ENCODE results near the gene PTPRT.

Gene PTPRT

GRCh38 chr20:43123180-43123579 lies 66.5 kb downstream of the PTPRT start:
- DNase-seq (ENCODE audit: low read depth in 2 of 2, low spot score in 1 of 2), result no peak

- no peak for DNase-seq (ENCODE audit: low read depth in 2 of 2, low spot score in 1 of 2)
Observed at GRCh38 chr20:43119720-43120119, 70.0 kb downstream of the PTPRT start.

- DNase-seq (ENCODE audit: low read depth in 2 of 2, low spot score in 1 of 2), result no peak
Observed at GRCh38 chr20:43102394-43102793, 87.3 kb downstream of the PTPRT start.

- DNase-seq (ENCODE audit: low read depth in 2 of 2, low spot score in 1 of 2), result no peak
Observed at GRCh38 chr20:43096931-43097260, 92.8 kb downstream of the PTPRT start.

GRCh38 chr20:43096126-43096930 lies 93.4 kb downstream of the PTPRT start:
- DNase-seq (ENCODE audit: low read depth in 2 of 2, low spot score in 1 of 2), result no peak

GRCh38 chr20:43095034-43095433 lies 94.7 kb downstream of the PTPRT start:
- no peak for DNase-seq (ENCODE audit: low read depth in 2 of 2, low spot score in 1 of 2)

GRCh38 chr20:43092386-43093088 lies 97.2 kb downstream of the PTPRT start:
- no peak for DNase-seq (ENCODE audit: low read depth in 2 of 2, low spot score in 1 of 2)

- DNase-seq (ENCODE audit: low read depth in 2 of 2, low spot score in 1 of 2), result no peak
Observed at GRCh38 chr20:43068482-43068881, 121.2 kb downstream of the PTPRT start.

- no peak for DNase-seq (ENCODE audit: low read depth in 2 of 2, low spot score in 1 of 2)
Observed at GRCh38 chr20:43066125-43066524, 123.6 kb downstream of the PTPRT start.

GRCh38 chr20:43065299-43065698 lies 124.4 kb downstream of the PTPRT start:
- no peak for DNase-seq (ENCODE audit: low read depth in 2 of 2, low spot score in 1 of 2)

GRCh38 chr20:43058077-43058476 lies 131.6 kb downstream of the PTPRT start:
- DNase-seq (ENCODE audit: low read depth in 2 of 2, low spot score in 1 of 2), result no peak

- no peak for DNase-seq (ENCODE audit: low read depth in 2 of 2, low spot score in 1 of 2)
Observed at GRCh38 chr20:43057317-43057716, 132.4 kb downstream of the PTPRT start.

- no peak for DNase-seq (ENCODE audit: low read depth in 2 of 2, low spot score in 1 of 2)
Observed at GRCh38 chr20:43055181-43055884, 134.4 kb downstream of the PTPRT start.

- no peak for DNase-seq (ENCODE audit: low read depth in 2 of 2, low spot score in 1 of 2)
Observed at GRCh38 chr20:43052532-43052931, 137.2 kb downstream of the PTPRT start.

GRCh38 chr20:43046966-43047365 lies 142.7 kb downstream of the PTPRT start:
- no peak for DNase-seq (ENCODE audit: low read depth in 2 of 2, low spot score in 1 of 2)

GRCh38 chr20:43043887-43044286 lies 145.8 kb downstream of the PTPRT start:
- no peak for DNase-seq (ENCODE audit: low read depth in 2 of 2, low spot score in 1 of 2)

GRCh38 chr20:43040427-43040826 lies 149.3 kb downstream of the PTPRT start:
- DNase-seq (ENCODE audit: low read depth in 2 of 2, low spot score in 1 of 2), result no peak

- DNase-seq (ENCODE audit: low read depth in 2 of 2, low spot score in 1 of 2), result no peak
Observed at GRCh38 chr20:43037605-43038309, 151.9 kb downstream of the PTPRT start.

- DNase-seq (ENCODE audit: low read depth in 2 of 2, low spot score in 1 of 2), result no peak
Observed at GRCh38 chr20:43034981-43035724, 154.6 kb downstream of the PTPRT start.

- no peak for DNase-seq (ENCODE audit: low read depth in 2 of 2, low spot score in 1 of 2)
Observed at GRCh38 chr20:43032459-43032858, 157.2 kb downstream of the PTPRT start.

- DNase-seq (ENCODE audit: low read depth in 2 of 2, low spot score in 1 of 2), result no peak
Observed at GRCh38 chr20:43029176-43029575, 160.5 kb downstream of the PTPRT start.

Data from stimulated activated CD8-positive, alpha-beta memory T cell treated with anti-CD3 and anti-CD28 coated beads, Interleukin-4, amount 100 ng/mL, for 1 hour (primary cell).